GM18858 (cell line): Measurements from ENCODE around the gene ETHE1.

Experiments used
- ATAC-seq: cut with Tn5 transposase; IDR thresholded peaks from one replicate; pipeline ENCODE4 v1.9.1; 2021; ENCODE audit not compliant: unreplicated experiment

The ETHE1 gene

GRCh38 chr19:43526884-43527859 lies at the start of gene ETHE1:
ETHE1 (minus strand) TSS chr19:43527201; CDS start chr19:43527177, 24 bp downstream.
- peak; percentile 42 for ATAC-seq

GRCh38 chr19:43575955-43576878 lies 49.2 kb upstream of the ETHE1 start:
- ATAC-seq = no peak

- peak; percentile 82 for ATAC-seq
These were observed 48.4 kb upstream of the ETHE1 start, which contains the start of the genes PINLYP and XRCC1 for GRCh38 chr19:43575156-43575950. PINLYP (plus strand) TSS chr19:43575801; CDS start chr19:43577192, 1,391 bp downstream. XRCC1 (minus strand) TSS chr19:43575527; CDS start chr19:43575458, 69 bp downstream.

- ATAC-seq = no peak
These were observed 47.6 kb upstream of the ETHE1 start for GRCh38 chr19:43574424-43575155.

GRCh38 chr19:43572171-43572588 lies 45.2 kb upstream of the ETHE1 start:
- no peak for ATAC-seq

- no peak for ATAC-seq
These were observed 43.3 kb upstream of the ETHE1 start for GRCh38 chr19:43570174-43570791.

- ATAC-seq = no peak
These were observed 42.7 kb upstream of the ETHE1 start for GRCh38 chr19:43569657-43570056.

- ATAC-seq = no peak
These were observed 37.8 kb upstream of the ETHE1 start for GRCh38 chr19:43564800-43565199.

GRCh38 chr19:43563816-43564457 lies 36.9 kb upstream of the ETHE1 start:
- no peak for ATAC-seq

GRCh38 chr19:43562698-43563241 lies 35.8 kb upstream of the ETHE1 start:
- ATAC-seq = peak; percentile 73

GRCh38 chr19:43562226-43562697 lies 35.3 kb upstream of the ETHE1 start:
- no peak for ATAC-seq

- no peak for ATAC-seq
These were observed 34.4 kb upstream of the ETHE1 start for GRCh38 chr19:43561139-43561970.

GRCh38 chr19:43560687-43561086 lies 33.7 kb upstream of the ETHE1 start:
- no peak for ATAC-seq

- no peak for ATAC-seq
These were observed 28.3 kb upstream of the ETHE1 start for GRCh38 chr19:43555185-43555770.

- no peak for ATAC-seq
These were observed 27.4 kb upstream of the ETHE1 start for GRCh38 chr19:43554317-43554895.

GRCh38 chr19:43553656-43554055 lies 26.7 kb upstream of the ETHE1 start:
- no peak for ATAC-seq

GRCh38 chr19:43552616-43553015 lies 25.6 kb upstream of the ETHE1 start:
- ATAC-seq = no peak
